C4-2B (cell line): ENCODE data around the gene RHOA.

ENCODE experiments used
- CTCF ChIP-seq: fragments of 450-650 bp; conservative IDR thresholded peaks from 2 replicates; pipeline ENCODE4 v1.5.1; 2017; ENCODE audit warnings: mild to moderate bottlenecking
- ZFX ChIP-seq: fragments of 450-650 bp; IDR thresholded peaks from 2 replicates; pipeline ENCODE4 v1.6.1; 2017

DNA sequence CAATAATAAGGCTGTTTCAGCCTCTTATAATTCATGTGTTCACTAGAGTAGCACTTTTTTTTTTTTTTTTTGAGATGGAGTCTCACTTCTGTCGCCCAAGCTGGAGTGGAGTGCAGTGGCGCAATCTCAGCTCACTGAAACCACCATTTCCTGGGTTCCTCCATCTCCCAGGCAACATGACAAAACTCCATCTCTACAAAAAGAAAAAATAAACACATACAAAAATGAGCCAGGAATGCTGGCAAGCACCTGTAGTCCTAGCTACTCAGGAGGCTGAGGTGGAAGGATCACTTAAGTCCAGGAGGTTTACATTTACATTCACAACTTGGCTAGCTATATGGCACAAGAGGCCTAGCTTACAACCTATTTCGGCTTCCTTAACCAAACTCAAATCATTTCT lies 78.7 kb downstream of the RHOA start:
- TF ChIP-seq CTCF (no peak), ZFX (no peak)
